ENCODE results near the gene RAB40C.
"Not testable (repeated sequence)": the region's sequence is repeated elsewhere in the genome, so short reads cannot be mapped to it uniquely, and the experiment has no call there.

RAB40C gene

DNA sequence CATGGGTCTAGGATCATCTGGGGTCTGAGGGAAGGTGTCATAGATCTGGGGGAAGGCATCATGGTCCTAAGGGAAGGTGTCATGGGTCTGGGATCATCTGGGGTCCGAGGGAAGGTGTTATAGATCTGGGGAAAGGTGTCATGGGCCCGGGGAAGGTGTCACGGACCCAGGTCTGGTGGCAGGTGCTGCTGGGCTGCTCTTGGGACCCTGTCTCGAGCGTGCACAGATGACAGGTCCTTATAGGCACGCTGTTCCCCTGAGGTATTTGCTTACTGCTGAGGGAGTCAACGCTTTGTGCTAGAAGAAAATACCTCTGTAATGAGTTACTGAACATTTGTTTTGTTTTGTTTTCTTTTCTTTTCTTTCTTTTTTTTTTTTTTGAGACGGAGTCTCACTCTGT lies 1.4 kb downstream of the RAB40C start:
- no peak for DNase-seq

DNA sequence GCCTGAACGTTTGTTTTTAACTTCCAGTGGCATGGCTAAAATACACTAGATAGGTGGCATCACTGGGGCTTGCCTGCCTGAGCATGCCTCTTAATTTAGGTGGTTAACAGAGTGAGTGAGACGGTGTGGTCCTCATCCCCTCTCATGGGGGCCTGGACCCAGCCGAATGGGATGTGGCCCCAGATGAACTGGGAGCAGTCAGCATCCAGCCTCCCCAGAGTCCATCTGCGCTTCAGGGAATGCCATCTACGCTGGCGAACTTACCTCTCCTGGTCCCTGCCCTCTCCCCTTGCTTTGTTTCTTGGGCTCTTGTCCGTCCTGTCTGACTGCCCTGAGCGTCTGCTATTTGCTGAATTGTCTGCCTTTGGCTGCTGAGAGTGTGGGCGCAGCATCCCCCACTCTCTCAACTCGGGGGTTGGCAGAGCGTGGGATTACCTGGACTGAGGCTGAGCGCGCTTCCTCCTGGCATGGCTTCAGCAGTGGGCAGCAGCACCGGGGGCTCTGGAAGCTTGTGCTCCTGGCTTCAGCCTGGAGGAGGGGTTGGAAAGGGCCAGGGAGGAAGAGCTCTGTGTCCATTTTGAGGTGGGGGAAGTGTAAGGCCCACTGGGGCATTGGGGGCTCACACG lies 2.1 kb downstream of the RAB40C start:
- no peak for DNase-seq

DNA sequence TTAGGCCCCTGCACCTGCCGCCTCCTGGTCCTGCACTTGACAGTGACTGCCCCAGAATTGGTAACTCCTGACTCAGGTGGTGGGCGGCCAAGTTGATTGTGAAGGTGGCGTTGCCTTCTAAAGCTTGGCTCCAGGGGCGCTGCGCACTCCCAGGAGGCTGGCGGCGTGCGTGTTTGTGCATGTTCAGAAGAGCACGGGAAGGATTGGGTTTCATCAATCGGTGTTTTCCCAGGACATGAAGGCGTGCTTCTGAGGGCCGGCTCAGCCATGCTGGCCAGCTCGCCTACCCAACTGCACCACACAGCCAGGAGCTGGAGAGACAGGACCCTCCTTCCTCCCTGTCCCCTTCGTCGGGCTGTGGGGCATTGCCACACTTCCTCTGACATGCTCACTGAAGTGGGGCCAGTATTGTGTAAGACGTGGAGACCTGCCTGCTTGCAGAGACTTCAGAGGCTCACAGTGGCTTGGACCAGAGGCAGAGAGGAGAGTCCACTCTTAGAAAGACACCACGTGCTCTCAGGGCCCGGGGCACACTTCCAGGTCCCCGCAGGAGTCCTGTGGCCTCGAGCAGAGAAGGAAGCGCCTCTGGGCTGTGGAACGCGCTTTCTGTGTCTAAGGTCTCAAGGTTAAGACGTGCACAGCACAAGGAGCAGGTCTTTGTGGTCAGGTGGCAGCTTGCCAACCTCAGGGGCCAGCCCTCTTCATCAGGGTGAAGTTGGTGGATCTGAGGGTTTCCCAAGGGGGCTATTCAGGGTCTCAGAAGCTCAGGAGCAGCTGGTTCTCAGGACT lies 2.8 kb downstream of the RAB40C start:
- no peak for DNase-seq

DNA sequence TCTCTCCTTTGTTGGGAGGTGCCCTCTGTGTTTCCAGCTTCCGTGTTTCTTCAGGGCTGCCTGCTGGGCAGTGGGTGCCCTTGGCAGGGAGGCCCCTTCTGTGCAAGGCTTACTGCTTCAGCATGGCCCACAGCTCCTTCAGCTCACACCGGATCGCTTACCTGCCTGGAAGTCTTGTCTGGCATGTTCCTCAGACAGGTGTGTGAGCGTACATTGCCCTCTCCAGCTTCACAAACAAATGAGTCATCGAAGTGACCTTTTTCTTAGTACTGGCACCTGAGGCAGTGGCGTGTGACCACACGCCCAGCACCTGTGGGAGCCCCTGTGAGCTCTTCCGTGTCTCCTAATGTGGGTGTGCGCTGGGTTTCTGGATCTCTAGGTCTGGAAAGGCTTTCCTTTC lies 3.5 kb downstream of the RAB40C start:
- DNase-seq = no peak

DNA sequence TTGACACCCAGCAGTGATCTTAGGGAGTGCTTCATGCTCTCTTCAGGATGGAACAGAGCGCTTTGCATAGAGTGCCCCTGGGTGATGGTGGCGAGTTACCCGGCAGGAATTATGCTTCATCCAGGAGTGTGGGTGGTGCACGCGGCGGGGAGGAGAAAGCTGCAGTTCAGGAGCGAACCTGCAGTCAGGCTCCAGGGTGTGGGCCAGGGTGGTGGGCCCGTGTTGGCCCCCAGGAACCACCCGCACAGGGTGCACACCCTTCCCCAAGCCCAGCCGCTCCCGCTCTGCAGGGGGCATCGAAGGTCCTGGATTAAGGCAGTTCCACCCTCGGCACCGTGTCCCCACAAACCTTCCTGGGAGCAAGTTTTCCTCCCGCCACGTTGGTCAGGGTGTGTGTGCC lies 3.9 kb downstream of the RAB40C start:
- no peak for DNase-seq

DNA sequence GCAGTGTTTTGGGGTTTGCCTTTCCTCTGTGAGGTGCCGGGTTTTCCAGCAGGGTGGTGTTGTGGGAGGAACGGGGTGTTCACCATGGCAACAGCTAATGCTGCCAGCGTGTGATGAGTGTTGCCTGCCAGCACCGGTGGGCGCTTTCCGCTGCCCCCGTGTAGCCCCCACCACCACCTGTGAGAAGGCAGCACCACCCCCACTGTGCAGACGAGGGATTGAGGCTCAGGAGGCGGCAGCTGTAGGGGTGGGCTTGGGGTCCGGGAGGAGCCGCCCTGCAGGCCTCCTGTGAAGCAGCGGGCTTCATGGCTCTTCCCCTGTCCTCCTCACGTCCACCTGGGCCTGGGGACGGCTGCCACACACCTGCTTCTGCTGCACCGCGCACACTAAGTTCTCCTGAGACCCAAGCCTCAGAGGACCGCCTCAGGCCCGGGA lies 5.2 kb downstream of the RAB40C start:
- no peak for DNase-seq

DNA sequence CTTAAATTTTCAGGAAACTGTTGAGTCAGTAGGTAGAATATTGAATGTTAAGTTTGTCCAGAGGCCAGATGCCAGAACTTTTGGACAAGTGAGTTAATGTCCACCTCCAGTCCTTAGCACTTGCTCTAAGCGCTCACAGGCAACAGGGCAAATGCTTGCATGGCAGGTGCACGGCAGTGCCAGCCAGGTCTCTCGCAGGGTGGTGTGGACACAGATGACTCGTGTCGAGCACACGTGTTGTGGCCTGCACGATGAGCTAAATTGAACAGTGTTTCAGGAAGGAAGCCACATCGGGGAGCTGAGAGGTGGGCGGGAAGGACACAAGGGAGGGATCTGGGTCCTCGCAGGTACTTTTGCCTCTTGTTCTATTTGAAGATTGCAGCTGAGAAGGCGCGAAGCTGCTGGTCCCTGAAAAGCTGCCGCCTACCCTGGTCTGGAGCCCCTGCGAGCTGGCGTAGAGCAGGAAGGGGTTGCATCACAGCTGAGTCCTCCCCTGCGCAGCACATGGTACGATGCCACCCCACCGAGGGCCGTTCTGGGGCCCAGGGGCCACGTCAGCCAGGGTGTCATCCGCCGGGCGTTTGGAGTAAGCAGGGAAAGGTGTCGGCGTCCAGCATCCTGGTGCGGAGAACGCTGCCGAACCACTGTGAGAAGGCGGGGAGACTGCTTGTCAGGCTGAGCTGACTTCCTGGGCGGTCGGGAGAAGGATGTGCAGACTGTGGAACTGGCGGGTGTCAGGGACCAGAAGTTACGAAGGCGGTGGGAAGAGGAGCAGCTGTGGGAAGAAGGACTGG lies 6.3 kb downstream of the RAB40C start:
- no peak for DNase-seq

DNA sequence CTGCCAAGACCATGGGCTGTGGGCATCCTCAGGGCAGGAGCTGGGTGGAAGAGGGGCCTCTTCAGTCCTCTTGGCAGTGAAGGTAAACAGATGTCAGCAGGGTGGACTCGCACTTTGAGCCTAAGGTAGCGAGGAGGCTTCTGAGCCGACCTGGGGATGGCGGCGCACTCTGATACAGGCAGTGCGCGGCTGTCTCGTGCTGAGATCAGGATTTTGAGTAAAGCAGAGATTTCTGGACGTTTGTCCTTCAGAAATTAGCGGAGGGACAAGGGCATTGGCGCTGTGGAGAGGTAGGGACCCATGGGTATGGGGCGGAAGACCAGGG lies 6.8 kb downstream of the RAB40C start:
- DNase-seq = no peak

DNA sequence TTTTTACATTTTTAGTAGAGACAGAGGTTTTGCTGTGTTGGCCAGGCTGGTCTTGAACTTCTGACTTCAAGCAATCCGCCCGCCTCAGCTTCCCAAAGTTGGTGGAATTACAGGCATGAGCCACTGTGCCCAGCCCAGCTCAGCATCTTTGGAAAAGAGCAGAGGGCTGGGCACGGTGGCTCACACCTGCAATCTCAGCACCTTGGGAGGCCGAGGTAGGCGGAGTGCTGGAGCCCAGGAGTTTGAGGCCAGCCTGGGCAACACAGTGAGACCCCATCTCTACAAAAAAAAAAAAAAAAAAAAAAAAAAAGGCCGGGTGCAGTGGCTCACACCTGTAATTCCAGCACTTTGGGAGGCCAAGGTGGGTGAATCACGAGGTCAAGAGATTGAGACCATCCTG lies 7.8 kb downstream of the RAB40C start:
- not testable (repeated sequence) for DNase-seq

DNA sequence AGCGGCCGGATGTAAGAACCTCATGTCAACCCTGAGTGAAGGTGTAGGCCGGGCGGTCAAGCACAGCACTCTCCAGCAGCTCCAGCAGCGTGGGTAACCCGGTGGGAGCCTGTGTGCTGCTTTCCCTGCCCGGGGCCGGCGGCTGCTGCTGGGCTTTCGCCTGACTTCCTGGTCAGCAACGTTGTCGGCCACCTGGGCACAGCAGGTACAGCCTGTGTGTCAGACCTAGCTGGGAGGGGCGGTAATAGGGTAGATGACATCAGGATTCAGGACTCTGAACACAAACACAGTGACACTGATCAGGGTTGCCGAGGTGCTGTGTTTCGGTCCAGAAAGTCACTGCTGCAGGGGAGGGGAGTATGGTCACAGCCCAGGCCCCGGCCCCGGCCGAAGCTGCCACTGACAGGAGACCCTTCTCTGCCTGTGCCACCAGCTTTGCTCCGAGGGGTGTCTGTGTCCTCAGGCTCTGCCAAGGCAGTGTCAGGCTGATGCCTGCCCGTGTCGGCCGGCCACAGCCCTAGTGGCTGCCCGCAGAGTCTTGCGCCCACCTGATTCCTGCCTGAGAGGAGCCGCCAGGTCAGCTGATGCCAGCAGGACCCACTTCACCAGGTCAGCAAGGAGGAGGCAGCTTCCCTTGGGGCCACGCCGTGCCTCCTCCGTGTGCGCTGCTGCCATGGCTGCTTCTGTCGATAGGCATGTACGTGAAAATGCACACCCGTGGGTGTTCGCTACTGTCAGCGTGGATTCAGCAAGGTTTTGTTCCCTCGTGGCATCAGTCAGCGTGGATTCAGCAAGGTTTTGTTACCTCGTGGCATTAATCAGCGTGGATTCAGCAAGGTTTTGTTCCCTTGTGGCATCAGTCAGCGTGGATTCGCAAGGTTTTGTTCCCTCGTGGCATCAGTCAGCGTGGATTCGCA lies 9.2 kb downstream of the RAB40C start:
- no peak for DNase-seq

DNA sequence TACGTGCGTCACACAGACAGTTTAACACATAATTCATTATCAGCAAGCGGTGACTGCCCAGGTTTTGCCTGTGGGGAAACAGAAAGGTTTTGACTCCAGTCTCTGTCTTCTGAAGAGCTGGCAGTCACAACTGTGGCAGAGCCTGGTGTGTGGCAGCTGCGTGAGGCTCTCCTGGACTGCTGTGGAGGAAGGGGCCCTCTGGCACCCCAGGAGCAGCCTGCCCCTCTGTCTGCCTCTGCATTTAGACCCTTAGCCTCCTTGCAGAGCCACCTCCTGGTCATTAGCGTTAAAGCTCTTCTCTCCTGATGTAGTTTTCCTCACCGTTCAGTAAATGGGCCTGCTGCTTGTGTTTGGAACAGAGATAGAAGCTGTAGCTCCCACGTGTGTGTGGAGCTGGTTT lies 10.9 kb downstream of the RAB40C start:
- DNase-seq = no peak

DNA sequence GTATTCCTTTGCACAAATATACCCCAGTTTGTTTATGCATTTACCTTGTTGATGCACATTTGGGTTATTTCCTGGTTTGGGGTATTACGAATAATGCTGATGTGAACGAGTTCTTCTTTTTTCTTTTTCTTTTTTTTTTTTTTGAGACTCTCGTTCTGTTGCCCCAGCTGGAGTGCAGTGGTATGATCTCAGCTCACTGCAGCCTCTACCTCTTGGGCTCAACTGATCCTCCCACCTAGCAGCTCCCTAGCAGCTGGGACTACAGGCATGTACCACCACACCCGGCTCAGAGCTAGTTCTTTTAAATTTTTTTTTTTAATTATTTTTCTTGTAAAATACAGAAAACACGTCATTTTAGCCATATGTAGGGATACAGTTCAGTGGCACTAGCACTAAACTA lies 14.1 kb downstream of the RAB40C start:
- no peak for DNase-seq

DNA sequence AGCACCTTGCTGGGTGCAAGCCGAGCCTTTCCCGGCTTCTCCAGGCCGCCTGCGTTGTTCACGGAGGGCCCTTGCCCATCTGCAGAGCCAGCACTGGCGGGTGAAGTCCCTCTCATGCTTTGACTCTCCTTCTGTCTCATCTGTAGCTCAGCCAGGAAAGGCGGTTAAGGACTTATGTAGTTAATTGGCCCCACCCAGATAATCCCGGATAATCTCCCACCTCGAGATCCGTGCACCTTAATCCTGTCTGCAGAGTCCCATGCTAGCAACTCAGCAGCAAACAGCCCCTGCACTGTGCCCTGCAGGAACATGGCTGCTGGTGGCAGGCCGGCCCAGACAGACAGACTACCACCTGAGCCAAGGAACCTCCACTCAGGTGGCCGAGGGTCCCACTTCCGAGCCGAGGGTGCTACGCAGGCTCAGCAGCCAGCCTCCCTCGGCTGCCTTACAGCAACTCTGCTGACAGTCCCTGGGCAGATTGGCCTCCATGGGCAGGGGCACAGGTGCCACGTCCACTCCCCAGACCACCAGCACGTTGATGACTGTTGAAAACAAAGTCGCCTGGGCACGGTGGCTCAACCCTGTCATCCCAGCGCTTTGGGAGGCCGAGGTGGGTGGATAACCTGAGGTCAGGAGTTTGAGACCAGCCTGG lies 16.9 kb downstream of the RAB40C start:
- DNase-seq = no peak

DNA sequence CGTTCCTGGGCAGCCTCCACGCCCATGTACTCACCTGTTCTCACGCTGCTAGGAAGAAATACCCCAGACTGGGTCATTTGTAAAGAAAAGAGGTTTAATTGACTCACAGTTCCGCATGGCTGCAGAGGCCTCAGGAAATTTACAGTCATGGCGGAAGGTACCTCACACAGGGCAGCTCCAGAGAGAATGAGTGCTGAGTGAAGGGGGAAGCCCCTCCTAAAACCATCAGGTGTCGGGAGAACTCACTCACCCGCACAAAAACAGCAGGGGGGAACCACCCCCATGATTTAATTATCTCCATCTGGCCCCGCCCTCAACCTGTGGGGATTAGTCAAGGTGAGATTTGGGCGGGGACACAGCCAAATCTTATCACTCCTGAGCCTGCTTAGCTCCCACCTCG lies 18.2 kb downstream of the RAB40C start:
- DNase-seq = no peak

DNA sequence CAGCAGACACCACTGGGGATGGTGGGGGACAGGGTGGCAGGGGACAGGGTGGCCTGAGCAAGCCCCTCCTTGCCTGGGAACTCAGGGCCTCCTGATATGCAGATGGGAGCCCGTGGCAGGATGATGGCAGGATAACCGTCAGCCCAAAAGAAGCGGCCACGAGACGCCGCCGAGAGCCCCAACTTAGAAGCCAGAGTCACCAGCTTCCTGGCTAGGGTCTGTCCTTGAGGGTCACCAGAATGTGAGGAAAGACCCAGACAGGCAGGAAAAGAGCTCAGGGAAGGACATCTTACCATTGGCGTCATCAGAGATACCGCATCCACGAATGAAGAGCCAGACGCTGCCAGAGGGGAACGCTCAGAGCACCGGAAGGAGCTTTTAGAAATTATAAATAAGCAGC lies 19.4 kb downstream of the RAB40C start:
- DNase-seq = no peak

DNA sequence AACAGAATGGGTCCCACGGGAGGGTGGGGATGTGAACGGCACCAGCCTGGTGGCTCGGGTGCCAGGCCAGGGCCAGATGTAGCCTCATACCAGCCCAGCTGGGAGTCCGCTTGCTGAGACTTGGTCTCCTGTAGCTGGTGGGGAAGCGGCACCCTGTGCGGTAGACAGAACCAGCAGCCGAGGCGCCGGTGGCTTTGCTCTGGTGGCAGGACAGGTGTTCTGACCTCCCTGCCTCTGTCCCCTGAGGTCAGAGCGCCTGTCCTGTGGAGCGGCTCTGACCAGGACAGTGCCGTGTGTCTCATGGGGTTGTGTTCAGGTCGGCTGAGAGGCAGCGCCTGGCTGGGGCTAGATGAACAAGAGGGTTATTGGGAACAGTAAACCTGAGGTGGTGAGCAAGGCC lies 20.1 kb downstream of the RAB40C start:
- no peak for DNase-seq

DNA sequence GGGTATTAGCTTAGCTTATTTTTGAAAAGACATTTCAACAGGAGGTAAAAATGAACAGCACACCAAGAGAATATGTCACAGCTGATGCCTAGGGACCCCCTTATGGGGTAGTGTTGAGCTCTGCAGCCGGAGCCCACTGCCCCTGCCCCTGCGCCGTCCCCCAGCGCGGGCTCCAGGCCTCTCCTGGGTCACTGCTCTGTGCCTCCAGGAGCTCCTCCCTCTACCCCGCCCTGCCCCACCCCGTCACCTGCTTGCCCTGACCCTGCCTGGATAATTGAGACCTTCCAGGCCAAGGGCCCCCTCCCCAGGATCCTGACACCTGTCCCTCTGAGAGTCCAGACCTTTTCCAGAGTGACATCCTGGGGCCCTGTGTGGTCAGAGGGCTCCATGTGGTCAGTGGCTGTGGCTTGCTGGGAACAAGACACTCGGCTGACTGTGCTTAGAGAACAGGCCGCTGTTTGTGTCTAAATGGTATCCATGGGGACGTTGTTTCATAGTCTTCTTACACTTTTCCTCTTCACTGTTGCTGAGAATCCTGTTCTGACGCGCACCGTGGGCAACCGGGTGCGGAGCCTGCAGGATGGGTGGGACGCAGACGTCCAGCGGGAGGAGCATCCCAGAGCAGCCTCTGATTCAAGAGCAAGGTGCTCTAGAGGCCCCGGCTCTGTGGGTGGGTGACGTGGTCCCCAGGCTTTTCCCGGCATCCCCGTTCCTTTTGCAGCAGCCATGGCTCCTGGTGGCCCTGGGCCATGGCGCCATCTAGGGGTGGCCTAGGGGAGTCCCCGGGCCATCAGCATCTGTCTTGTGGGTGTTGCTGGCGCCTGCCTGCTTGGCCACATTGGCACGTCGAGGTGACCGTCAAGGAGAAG lies 20.9 kb downstream of the RAB40C start:
- peak; percentile 60 for DNase-seq

DNA sequence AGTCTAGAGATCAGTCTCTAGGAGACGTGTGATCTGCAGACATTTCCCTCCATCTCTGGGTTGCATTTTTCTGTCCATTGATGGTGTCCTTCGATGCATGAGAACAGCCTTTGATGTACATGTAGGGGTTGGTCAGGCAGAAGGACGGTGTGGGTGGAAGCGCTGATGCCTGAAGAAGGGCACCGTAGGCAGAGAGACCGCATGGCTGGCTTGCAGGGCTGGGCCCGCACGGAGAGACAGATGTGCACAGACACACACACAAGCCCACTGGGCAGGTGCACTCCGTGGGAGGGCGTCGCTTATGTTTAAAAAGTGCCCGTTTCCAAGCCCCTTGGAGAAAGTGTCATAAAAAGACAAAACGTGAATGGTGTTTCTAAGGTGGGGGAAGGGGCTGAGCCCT lies 25.3 kb downstream of the RAB40C start:
- DNase-seq = no peak

DNA sequence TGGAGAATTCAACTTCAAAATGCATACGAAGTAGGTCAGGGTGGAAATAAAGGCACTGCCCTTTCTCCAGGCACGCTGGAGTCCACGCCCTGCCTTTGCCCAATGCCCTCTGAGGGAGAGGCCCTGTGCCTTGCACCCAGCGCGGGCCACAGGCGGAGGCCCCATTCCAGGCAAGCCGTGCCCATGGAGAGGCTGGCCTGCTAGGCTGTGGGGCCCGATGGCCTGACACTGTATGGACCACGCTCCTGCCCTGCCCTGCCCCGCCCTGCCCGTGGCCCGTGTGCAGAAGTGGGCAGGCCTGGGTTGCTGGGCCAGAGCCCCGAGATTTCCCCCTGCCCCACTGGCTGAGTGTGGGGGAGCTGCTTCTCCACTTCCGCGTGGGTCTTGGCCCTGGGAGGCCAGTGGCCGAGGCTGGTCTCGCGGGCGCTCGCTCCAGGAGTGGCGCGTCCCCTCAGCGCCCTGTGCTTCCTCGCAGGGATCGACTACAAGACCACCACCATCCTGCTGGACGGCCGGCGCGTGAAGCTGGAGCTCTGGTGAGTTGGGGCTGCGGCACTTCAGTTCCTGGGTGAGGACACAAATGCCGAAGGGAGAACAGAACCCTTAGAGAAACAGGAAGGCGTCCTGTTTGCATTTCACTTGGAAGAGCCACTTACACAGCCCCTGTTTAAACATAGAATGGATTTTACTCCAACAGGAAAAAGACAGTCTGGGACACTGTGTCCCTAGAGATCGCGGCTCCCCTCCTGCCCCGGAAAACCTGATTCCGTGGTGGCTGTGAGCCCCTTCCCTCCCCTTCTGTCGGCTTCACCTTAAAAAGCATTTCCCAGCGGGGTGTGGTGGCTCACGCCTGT lies 27.1 kb downstream of the RAB40C start:
- DNase-seq = no peak

DNA sequence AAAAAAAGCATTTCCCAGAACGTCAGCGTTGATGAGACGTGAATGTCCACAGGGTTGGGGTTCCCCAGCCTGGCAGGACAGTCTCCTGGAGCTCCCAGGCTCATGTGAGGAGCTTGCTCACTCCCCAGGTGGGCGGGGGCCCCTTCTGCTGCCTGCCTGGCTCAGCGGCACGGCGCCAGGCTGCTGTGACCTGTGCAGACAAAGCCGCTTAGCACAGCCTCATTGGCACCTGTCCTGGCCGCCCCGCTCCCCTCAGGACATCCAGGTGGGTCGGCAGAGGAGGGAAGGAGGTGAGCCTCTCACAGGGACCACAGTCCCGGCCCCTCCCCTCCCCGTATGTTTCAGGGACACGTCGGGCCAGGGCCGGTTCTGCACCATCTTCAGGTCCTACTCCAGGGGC lies 28.0 kb downstream of the RAB40C start:
- no peak for DNase-seq

All from CD4-positive, alpha-beta T cell treated with Interleukin-17A for 1 hour (primary cell).